Activated CD4-positive, alpha-beta T cell treated with anti-CD3 and anti-CD28 coated beads for 36 hours (primary cell): ENCODE data around the gene RNASE2. TPM values are rescaled to one million over a fixed set of nuclear protein-coding genes. Genes with fewer than 3 reads are reported as not detected.
"Not testable (repeated sequence)": the region's sequence is repeated elsewhere in the genome, so short reads cannot be mapped to it uniquely, and the experiment has no call there.

ENCODE experiments used
- ATAC-seq: fragments of 200-7000 bp; cut with Tn5 transposase; one replicate; pipeline ENCODE4 v1.10.0; 2021; ENCODE audit warnings: mild to moderate bottlenecking, moderate library complexity
- CTCF ChIA-PET: fragments of 350-600 bp; sonication (Branson Sonifier 250); formaldehyde crosslinking; loops from one replicate; lab custom pipeline; 2021; ENCODE audit warnings: antibody characterized with exemption; lab: Charles Lee
- POLR2A ChIA-PET: fragments of 350-600 bp; sonication (Branson Sonifier 250); formaldehyde crosslinking; loops from one replicate; lab custom pipeline; 2021; ENCODE audit warnings: antibody characterized with exemption, inconsistent platforms; lab: Charles Lee
- DNase-seq: peaks from one replicate; pipeline ENCODE4 v3.0.0-alpha.2; 2020
- H3K27ac Mint-ChIP-seq: one replicate; pipeline ENCODE4 v1.8.0; 2021; ENCODE audit warnings: mixed read lengths
- H3K27me3 Mint-ChIP-seq: one replicate; pipeline ENCODE4 v1.8.0; 2021; ENCODE audit warnings: mixed read lengths
- H3K36me3 Mint-ChIP-seq: one replicate; pipeline ENCODE4 v1.8.0; 2021; ENCODE audit warnings: low read depth, mixed read lengths
- H3K4me1 Mint-ChIP-seq: one replicate; pipeline ENCODE4 v1.8.0; 2021; ENCODE audit warnings: mixed read lengths
- H3K4me3 Mint-ChIP-seq: one replicate; pipeline ENCODE4 v1.8.0; 2021; ENCODE audit warnings: mild to moderate bottlenecking, moderate library complexity, mixed read lengths
- H3K9me3 Mint-ChIP-seq: one replicate; pipeline ENCODE4 v1.8.0; 2021; ENCODE audit warnings: low read depth, mixed read lengths
- intact Hi-C, 2 experiments: fragments of 100-400 bp; cut with DNase I in 1 of 2; cut with micrococcal nuclease in 1 of 2; formaldehyde crosslinking; loops; one replicate each; pipeline versions ENCODE4 v1.14.2 to v1.15.1; 2022 to 2024; cut with DNase I, micrococcal nuclease
- total RNA-seq, 2 experiments: library from RNA; stranded (reverse); gene quantifications; one replicate each; pipeline ENCODE4 v1.2.3, GENCODE V29; 2021

RNASE2 gene
- total RNA-seq, 2 experiments from 2014 or later, result not detected

DNA sequence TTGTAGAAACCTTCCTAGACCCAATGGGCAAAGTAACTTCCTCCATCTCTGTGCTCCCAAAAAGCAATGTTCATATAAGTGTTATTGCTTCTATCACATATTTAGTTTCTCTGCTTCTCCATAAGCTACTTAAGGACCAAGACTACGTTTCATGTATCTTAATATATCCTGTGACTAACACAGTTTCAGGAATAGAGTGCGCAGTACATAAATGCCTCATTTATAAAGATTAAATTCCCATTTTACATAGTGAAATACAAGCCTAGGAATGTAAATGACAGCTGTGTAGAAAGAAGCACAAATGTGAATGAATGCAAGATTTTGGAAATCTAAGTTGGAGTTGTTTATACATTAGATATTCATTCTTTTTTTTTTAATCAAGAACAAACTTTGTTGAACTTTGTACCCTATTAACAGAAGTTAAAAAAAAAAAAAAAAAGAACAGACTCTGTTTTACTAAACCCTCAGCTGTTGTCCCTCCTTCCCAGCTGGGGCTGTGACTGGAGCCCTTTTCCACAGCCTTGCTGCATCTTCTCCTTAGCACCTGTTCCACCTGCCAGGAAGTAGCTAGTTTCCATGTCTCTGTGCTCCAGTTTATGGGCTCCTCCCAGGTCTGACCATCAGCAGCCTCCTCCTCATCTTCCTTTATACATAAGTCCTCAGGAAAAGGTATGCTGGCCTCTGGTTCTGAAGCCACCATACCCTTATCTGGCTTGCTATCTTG is 27.5 kb downstream of the RNASE2 start:
- no peaks in the 10 kb centered on the region for H3K9me3 Mint-ChIP-seq
- DNase-seq (no peak), ATAC-seq (no peak)
- H3K36me3 Mint-ChIP-seq, result no peaks in the 10 kb centered on the region
- no peak overlapping the region for H3K27ac Mint-ChIP-seq
- H3K4me1 Mint-ChIP-seq, result peaks cover 7% of the 10 kb centered on the region
- CTCF ChIA-PET, result interaction anchor here (0.5 to 6.6 kb wide), 7 partner anchors 9 to 357 kb away, joined by 3 to 46 read pairs (median 3); no protein-coding TSS in a partner anchor
- intact Hi-C loops, result no loop called here
- H3K27me3 Mint-ChIP-seq, result peaks cover 4% of the 10 kb centered on the region
- POLR2A ChIA-PET, result no interaction called here
- no peak overlapping the region for H3K4me3 Mint-ChIP-seq

DNA sequence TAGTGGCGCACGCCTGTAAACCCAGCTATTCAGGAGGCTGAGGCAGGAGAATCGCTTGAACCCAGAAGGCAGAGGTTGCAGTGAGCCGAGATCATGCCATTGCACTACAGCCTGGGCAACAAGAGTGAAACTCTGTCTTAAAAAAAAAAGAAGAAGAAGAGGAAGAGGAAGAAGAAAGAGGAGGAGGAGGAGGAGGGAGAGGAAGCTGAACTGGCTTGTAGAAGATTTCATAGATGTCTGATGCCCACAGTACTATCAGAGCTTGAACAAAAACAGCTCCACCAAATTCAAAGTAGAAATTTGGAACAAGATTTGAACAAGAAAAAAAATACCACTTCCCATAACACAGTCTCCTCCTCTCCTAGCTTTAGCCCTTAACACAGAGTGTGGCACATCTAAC is 30.4 kb downstream of the RNASE2 start:
- H3K4me3 Mint-ChIP-seq, intact Hi-C loops, POLR2A ChIA-PET, H3K36me3 Mint-ChIP-seq, H3K9me3 Mint-ChIP-seq, DNase-seq, ATAC-seq, H3K27me3 Mint-ChIP-seq, CTCF ChIA-PET, H3K27ac Mint-ChIP-seq: not testable (repeated sequence)
- H3K4me1 Mint-ChIP-seq, result peaks cover 15% of the 10 kb centered on the region

DNA sequence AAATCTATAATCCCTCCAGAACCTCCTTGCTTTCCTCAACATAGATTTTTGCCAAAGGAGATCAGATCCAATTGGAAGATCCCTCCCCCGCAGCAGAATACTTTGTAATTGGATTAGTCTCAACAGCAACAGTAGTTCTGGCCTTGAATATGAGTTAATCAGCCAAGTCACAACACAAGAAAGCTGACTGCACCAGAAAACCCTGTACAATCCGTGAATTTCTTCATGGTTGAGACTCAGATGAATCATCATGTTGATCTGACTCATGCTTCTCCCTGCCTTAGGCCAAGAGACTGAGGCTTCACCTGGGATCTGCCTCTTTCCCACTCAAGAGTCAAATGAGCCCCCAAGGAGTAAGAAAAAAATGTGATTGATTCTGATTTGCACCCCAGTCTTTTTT is 31.5 kb downstream of the RNASE2 start:
- ATAC-seq (peak; percentile 17), DNase-seq (no peak)
- intact Hi-C loops, result no loop called here
- Mint-ChIP-seq H3K9me3 (no peaks in the 10 kb centered on the region), H3K27ac (no peak overlapping the region), H3K4me1 (peaks cover 24% of the 10 kb centered on the region), H3K36me3 (peaks cover 15% of the 10 kb centered on the region), H3K4me3 (no peak overlapping the region), H3K27me3 (peaks cover 2% of the 10 kb centered on the region)
- POLR2A ChIA-PET, result no interaction called here
- CTCF ChIA-PET, result interaction anchor here (0.6 to 0.9 kb wide), 2 partner anchors 12 to 43 kb away, joined by 3 to 4 read pairs; no protein-coding TSS in a partner anchor

DNA sequence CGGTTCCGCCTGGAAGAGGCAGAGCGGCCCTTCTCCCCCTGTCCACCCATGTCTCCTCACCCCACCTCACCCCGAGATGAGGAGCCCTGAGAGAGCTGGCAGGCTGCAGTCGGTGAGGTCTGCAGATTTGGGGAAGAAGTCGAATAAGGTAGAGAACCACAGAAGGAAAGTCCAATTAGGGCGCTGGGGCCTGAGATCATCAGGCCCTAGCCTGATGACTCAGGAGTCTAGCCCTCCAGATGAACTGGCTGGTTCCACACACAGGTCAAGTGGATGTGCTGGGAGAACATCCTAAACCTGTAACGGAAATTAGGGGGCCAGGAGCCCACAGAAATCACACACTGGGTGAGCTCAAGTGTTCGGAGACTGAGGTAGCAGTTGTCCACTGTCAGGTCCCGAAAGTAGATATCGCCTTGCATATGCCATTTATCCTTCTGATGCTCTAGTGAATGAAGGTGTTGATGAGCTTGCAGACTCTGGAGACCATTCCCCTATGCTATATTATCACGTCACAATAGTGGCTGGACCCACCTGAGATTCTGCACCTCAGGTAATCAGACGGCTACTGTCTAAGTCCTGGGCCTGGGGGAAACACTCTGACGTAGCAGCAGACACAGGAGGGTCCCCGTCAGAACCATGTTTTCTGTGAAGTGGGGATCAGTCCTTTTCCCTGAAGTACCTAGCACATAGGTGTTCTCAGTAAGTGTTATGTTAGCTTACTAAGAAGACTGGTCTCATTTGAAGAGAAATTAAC is 33.6 kb downstream of the RNASE2 start:
- no peak for DNase-seq
- ATAC-seq, result no peak
- H3K36me3 Mint-ChIP-seq, result peaks cover 32% of the 10 kb centered on the region
- ChIA-PET CTCF (interaction anchor here (0.6 to 1.9 kb wide), 7 partner anchors 16 to 380 kb away, joined by 3 to 11 read pairs (median 3); no protein-coding TSS in a partner anchor), POLR2A (no interaction called here)
- intact Hi-C loops, result loop anchor here in 1 of 2 experiments (1.0 to 2.0 kb wide), 8 partner anchors 18 to 646 kb away; partner anchors contain the start of genes APEX1, HNRNPC, METTL3 and OSGEP
- H3K27ac Mint-ChIP-seq, result peak overlapping the region; percentile 25
- peaks cover 37% of the 10 kb centered on the region for H3K4me1 Mint-ChIP-seq
- no peaks in the 10 kb centered on the region for H3K27me3 Mint-ChIP-seq
- peak overlapping the region; percentile 92 for H3K4me3 Mint-ChIP-seq
- H3K9me3 Mint-ChIP-seq, result no peaks in the 10 kb centered on the region

DNA sequence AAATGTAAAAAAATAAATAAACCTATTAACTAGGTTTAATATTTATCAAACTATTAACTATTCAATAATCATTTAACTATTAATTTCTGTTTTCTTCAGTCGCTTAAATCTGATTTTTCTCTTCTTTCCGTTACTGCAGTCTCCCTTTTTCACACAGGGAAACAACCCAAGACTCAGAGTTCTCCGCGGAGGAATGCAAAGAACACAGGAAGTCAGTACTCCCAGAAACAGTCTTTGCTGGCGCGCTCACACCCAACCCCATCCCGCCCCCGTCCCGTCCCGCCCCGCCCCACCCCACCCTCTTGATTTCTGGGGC is 34.1 kb downstream of the RNASE2 start:
- DNase-seq, result no peak
- intact Hi-C loops, result loop anchor here in 1 of 2 experiments (1.0 to 2.0 kb wide), 8 partner anchors 18 to 646 kb away; partner anchors contain the start of genes APEX1, HNRNPC, METTL3 and OSGEP
- Mint-ChIP-seq H3K27me3 (no peaks in the 10 kb centered on the region), H3K36me3 (peaks cover 35% of the 10 kb centered on the region), H3K4me3 (peak overlapping the region; percentile 92), H3K4me1 (peaks cover 37% of the 10 kb centered on the region), H3K27ac (peak overlapping the region; percentile 89), H3K9me3 (no peaks in the 10 kb centered on the region)
- no peak for ATAC-seq
- POLR2A ChIA-PET, result no interaction called here
- CTCF ChIA-PET, result interaction anchor here (0.6 to 1.9 kb wide), 3 partner anchors 18 to 380 kb away, joined by 3 to 11 read pairs (median 3); no protein-coding TSS in a partner anchor

DNA sequence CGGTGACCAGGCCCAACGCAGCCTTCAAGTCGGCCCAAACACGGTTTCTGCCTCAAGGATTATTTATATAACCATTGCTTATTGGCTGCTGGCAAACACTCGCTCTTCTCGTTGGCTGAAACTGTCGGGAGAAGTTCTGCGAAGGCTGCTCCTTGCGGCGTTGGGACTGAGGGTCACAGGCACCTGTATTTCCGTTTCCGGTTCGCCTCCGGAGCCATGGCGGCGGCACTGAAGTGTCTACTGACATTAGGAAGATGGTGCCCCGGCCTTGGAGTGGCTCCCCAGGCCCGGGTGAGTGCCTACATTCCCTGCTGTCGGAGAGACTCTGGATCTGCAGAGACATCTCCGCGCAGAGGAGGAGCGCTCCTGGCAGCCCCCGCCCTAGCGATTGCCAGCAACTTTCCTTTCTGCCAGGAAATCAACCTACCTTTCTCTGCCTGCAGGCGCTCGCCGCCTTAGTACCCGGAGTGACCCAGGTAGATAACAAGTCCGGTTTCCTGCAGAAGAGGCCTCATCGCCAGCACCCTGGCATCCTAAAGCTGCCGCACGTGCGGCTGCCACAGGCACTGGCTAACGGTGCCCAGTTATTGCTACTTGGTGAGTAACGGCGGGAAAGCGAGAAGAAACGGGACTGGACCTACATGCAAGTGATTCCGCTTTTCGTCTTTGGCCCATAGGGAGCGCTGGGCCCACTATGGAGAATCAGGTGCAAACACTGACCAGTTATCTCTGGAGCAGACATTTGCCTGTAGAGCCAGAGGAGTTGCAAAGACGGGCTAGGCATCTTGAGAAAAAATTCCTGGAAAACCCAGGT is 34.7 kb downstream of the RNASE2 start, which contains the start of gene METTL17:
METTL17 (plus strand) TSS at position 194 of the 814 bp plus-strand sequence; CDS start at position 217, 23 bp downstream.
- intact Hi-C loops, result loop anchor here in 1 of 2 experiments (1.0 to 2.0 kb wide), 8 partner anchors 19 to 647 kb away; partner anchors contain the start of genes APEX1, HNRNPC, METTL3 and OSGEP
- H3K9me3 Mint-ChIP-seq, result no peaks in the 10 kb centered on the region

DNA sequence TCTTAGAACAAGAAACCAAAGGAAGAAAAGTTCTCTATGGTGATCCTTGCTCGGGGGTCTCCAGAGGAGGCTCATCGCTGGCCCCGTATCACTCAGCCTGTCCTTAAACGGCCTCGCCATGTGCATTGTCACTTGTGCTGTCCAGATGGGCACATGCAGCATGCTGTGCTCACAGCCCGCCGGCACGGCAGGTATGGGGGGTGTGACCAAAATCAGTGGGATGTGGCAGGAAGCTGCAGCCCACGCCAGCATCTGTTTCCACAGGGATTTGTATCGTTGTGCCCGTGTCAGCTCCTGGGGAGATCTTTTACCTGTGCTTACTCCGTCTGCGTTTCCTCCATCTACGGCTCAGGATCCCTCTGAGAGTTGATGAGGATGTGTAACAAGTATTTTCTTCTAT is 41.2 kb downstream of the RNASE2 start:
- Mint-ChIP-seq H3K4me1 (peaks cover 38% of the 10 kb centered on the region), H3K27ac (no peak overlapping the region), H3K9me3 (no peaks in the 10 kb centered on the region), H3K27me3 (no peaks in the 10 kb centered on the region), H3K4me3 (no peak overlapping the region), H3K36me3 (peaks cover 53% of the 10 kb centered on the region)
- no peak for ATAC-seq
- no peak for DNase-seq
- intact Hi-C loops, result no loop called here
- POLR2A ChIA-PET, result no interaction called here
- CTCF ChIA-PET, result interaction anchor here (0.7 to 7.1 kb wide), 5 partner anchors 9 to 139 kb away, joined by 3 to 68 read pairs (median 10); no protein-coding TSS in a partner anchor

More for the DNA sequence above, 34.7 kb downstream of the RNASE2 start, which contains the start of gene METTL17:
- CTCF ChIA-PET, result interaction anchor here (0.6 to 2.0 kb wide), 2 partner anchors 25 to 381 kb away, joined by 3 to 5 read pairs; no protein-coding TSS in a partner anchor
- H3K27me3 Mint-ChIP-seq, result no peaks in the 10 kb centered on the region
- peak within 1 kb of the TSS; percentile 92 for H3K4me3 Mint-ChIP-seq
- peak; percentile 97 for ATAC-seq
- H3K27ac Mint-ChIP-seq, result peak within 1 kb of the TSS; percentile 89
- H3K4me1 Mint-ChIP-seq, result peaks cover 39% of the 10 kb centered on the region
- peaks cover 41% of the 10 kb centered on the region for H3K36me3 Mint-ChIP-seq
- peak; percentile 93 for DNase-seq
- POLR2A ChIA-PET, result no interaction called here

DNA sequence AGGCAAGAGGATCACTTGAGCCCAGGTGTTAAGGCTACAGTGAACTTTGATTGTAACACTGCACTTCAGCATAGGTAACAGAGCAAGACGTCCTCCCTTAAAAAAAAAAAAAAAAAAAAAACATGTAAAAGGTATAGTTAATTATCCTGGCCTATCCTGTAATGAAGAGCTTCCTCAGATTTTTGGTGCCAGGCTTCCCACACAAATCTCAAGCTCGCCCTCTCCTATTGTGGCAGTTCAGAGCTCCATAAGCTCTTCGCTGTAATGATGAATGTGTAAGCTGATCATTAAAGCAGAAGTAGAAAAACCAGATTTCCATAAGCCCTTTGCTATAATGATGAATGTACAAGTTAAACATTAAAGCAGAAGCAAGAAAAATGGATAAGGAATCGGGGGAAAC is 41.8 kb downstream of the RNASE2 start:
- no peaks in the 10 kb centered on the region for H3K9me3 Mint-ChIP-seq
- POLR2A ChIA-PET, result interaction anchor here (0.6 kb wide), 1 partner anchor 1511 kb away, joined by 4 read pairs; no protein-coding TSS in a partner anchor
- peaks cover 47% of the 10 kb centered on the region for H3K36me3 Mint-ChIP-seq
- ATAC-seq (no peak), DNase-seq (no peak)
- peak overlapping the region; percentile 23 for H3K27ac Mint-ChIP-seq
- CTCF ChIA-PET, result interaction anchor here (0.7 to 7.1 kb wide), 7 partner anchors 8 to 140 kb away, joined by 3 to 68 read pairs (median 8); no protein-coding TSS in a partner anchor
- H3K4me3 Mint-ChIP-seq, result no peak overlapping the region
- H3K4me1 Mint-ChIP-seq, result peaks cover 32% of the 10 kb centered on the region
- H3K27me3 Mint-ChIP-seq, result no peaks in the 10 kb centered on the region
- intact Hi-C loops, result no loop called here

DNA sequence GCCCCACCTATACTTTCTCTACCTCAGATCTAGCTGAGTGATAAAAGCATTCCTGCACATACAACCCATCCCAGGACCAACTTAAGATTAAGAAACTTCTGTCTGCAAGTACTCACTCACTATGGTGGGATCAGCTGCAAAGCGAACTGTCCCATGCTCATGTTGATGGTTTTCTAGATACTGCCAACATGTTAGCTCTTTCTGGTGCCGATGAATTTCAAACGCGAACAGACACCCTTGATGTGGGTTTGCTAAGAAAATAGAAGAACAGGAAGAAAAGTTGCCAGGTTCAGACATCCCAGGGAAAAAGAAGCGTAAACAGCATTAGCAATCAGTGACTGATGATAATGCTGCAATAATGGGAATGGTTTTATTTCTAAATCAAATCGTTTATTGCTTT is 42.3 kb downstream of the RNASE2 start:
- Mint-ChIP-seq H3K36me3 (peaks cover 42% of the 10 kb centered on the region), H3K4me3 (no peak overlapping the region), H3K27me3 (no peaks in the 10 kb centered on the region), H3K4me1 (peaks cover 29% of the 10 kb centered on the region), H3K9me3 (no peaks in the 10 kb centered on the region), H3K27ac (no peak overlapping the region)
- CTCF ChIA-PET, result interaction anchor here (0.6 to 7.1 kb wide), 9 partner anchors 8 to 140 kb away, joined by 3 to 68 read pairs (median 8); no protein-coding TSS in a partner anchor
- ATAC-seq, result no peak
- POLR2A ChIA-PET, result interaction anchor here (0.6 kb wide), 1 partner anchor 1511 kb away, joined by 4 read pairs; no protein-coding TSS in a partner anchor
- intact Hi-C loops, result no loop called here
- no peak for DNase-seq

DNA sequence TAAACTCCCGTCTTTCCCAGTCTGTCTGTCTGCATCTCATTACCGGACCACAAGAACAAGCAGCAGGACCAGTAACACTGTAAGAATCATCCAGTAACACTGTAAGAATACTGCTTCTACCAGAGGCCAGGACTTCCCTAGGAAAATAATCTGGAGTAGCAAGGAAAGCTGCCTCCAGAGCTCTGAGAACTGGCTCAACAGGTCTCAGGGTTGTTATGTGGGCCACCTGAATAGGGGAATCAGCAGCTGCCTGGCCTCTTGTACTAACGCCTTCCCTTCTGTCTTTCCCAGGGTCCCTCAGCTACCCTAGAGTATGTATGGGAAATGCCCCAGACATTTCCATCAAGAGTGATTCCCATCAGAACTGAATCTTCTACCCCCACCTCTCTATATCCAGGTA is 42.9 kb downstream of the RNASE2 start:
- peaks cover 25% of the 10 kb centered on the region for H3K4me1 Mint-ChIP-seq

More for the DNA sequence above, 42.9 kb downstream of the RNASE2 start:
- no peak overlapping the region for H3K4me3 Mint-ChIP-seq
- H3K9me3 Mint-ChIP-seq, result no peaks in the 10 kb centered on the region
- H3K27me3 Mint-ChIP-seq, result no peaks in the 10 kb centered on the region
- CTCF ChIA-PET, result interaction anchor here (0.6 to 7.1 kb wide), 9 partner anchors 10 to 330 kb away, joined by 3 to 68 read pairs (median 3); no protein-coding TSS in a partner anchor
- no peak overlapping the region for H3K27ac Mint-ChIP-seq
- intact Hi-C loops, result no loop called here
- POLR2A ChIA-PET, result interaction anchor here (0.6 to 1.2 kb wide), 2 partner anchors 94 to 1509 kb away, joined by 3 read pairs; no protein-coding TSS in a partner anchor
- DNase-seq (no peak), ATAC-seq (no peak)
- peaks cover 37% of the 10 kb centered on the region for H3K36me3 Mint-ChIP-seq
